ENCODE data around the gene PHF21B. TPM values are rescaled to one million over a fixed set of nuclear protein-coding genes. Genes with fewer than 3 reads are reported as not detected.

The PHF21B gene
- total and polyA plus RNA-seq, 2 donors: 0.52 to 0.82 TPM

DNA sequence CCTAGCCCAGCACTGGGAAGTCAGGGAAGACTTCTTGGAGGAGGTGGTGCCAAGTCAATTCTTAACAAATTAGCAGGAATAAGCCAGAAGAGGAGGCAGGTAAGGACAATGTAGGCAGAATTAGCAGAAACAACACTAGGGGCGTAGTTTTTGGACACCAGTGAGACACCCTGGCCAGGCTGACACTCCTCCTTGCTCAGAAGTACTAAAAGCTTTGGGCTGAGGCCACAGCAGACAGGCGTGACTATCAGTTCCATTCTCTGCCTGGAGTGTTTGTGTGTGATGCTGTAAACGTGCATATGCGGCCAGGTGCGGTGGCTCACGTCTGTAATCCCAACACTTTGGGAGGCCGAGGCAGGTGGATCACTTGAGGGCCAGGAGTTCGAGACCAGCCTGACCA lies 36.0 kb downstream of the PHF21B start:
- H3K36me3 ChIP-seq (ENCODE audit: control insufficient read depth in 2 of 2, insufficient read depth in 2 of 2, low read length in 1 of 2): no peaks in the 10 kb centered on the region
- H3K4me3 ChIP-seq (ENCODE audit: low read length in 2 of 2): no peak overlapping the region
- no peaks in the 10 kb centered on the region for H3K27me3 ChIP-seq (ENCODE audit: control insufficient read depth in 2 of 2, insufficient read depth in 1 of 2, low read length in 1 of 2)
- peaks cover 0 to 4% of the 10 kb centered on the region in 2 donors for H3K4me1 ChIP-seq (ENCODE audit: control insufficient read depth in 2 of 2, insufficient read depth in 2 of 2, low read length in 2 of 2)
- no peak for DNase-seq (ENCODE audit: low read depth in 6 of 9, low spot score in 9 of 9)
- H3K27ac ChIP-seq (ENCODE audit: low read depth in 1 of 2, low read length in 1 of 2): no peak overlapping the region
- H3K9me3 ChIP-seq (ENCODE audit: control insufficient read depth in 2 of 2, insufficient read depth in 1 of 2, low read length in 1 of 2): no peaks in the 10 kb centered on the region
- 91% methylated on average over 8 of the region's 8 CpGs for WGBS

DNA sequence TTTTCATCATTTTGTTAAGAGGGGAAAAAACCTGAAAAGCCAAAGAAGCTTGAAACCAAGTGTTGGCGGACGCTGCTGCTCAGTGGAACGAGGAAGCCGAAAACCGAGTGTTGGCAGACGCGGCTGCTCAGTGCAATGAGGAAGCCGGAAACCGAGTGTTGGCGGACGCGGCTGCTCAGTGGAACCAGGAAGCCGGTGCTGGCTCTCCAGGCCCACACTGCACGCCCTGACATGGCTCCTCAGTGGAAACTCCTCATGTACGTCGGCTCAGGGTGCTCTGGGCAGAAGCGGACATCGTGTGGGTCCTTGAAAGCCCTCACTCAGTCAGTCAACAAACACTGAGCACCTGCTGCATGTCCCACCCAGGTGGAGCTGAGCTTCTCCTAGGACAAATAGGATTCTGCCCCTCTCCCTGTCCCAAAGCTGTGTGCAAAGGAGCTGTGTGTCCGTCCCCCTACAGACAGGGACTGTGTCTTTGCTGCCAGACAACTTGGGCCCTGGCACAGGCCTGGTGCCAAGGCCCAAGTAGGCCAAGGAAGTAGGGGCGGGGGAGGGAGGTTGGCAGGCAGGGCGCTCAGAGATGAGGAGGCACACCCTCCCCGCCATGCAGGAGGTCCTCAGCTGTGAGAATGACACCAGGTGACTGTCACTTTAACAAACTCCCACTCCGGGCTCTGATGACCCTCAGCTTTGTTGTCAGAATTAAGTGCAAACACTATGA lies 37.3 kb downstream of the PHF21B start:
- peak overlapping the region in 1 of 2 donors; percentile 24 for H3K27ac ChIP-seq (ENCODE audit: low read depth in 1 of 2, low read length in 1 of 2)
- no peak overlapping the region for H3K4me3 ChIP-seq (ENCODE audit: low read length in 2 of 2)
- H3K4me1 ChIP-seq (ENCODE audit: control insufficient read depth in 2 of 2, insufficient read depth in 2 of 2, low read length in 2 of 2): peaks cover 0 to 4% of the 10 kb centered on the region in 2 donors
- 80% methylated on average over 23 of the region's 23 CpGs for WGBS
- H3K36me3 ChIP-seq (ENCODE audit: control insufficient read depth in 2 of 2, insufficient read depth in 2 of 2, low read length in 1 of 2): no peaks in the 10 kb centered on the region
- DNase-seq (ENCODE audit: low read depth in 6 of 9, low spot score in 9 of 9): peak in 2 of 9 donors; percentile 4
- H3K27me3 ChIP-seq (ENCODE audit: control insufficient read depth in 2 of 2, insufficient read depth in 1 of 2, low read length in 1 of 2): no peaks in the 10 kb centered on the region
- no peaks in the 10 kb centered on the region for H3K9me3 ChIP-seq (ENCODE audit: control insufficient read depth in 2 of 2, insufficient read depth in 1 of 2, low read length in 1 of 2)

DNA sequence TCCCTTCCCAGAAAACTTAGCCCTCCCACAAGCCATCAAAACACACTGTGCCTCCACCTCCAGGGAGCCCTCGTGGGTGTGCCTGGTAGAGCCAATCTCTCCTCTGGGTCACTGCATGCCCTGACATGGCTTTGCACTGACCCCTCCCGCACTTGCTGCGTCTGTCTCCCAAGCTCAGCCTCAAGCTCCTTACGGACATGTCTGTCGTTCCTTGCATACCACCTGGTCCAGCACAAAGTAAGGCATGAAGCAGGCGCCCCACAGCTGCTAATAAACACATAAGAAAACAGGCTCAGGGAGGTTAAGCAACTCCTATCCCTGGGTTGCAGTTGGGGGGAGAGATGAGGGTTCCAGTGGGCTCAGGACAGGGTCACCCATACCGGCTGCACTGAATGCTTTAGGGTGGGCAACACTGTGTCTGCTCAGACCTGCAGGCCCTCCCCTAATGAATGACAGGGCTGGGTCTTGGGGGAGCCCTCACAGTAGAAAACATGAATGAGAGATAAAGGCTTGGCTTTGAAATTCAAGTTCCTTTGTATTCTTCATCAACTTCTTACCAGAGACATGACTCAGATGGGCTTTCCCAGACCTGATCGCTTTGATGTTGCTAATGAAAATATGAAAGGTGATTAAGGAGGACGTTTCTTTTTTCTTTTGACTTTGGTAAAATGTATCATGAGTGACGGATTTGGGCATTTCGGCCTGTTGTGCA lies 38.0 kb downstream of the PHF21B start:
- Histone ChIP-seq H3K4me3 (ENCODE audit: low read length in 2 of 2) (no peak overlapping the region), H3K9me3 (ENCODE audit: control insufficient read depth in 2 of 2, insufficient read depth in 1 of 2, low read length in 1 of 2) (no peaks in the 10 kb centered on the region), H3K4me1 (ENCODE audit: control insufficient read depth in 2 of 2, insufficient read depth in 2 of 2, low read length in 2 of 2) (peaks cover 0 to 4% of the 10 kb centered on the region in 2 donors), H3K36me3 (ENCODE audit: control insufficient read depth in 2 of 2, insufficient read depth in 2 of 2, low read length in 1 of 2) (no peaks in the 10 kb centered on the region), H3K27ac (ENCODE audit: low read depth in 1 of 2, low read length in 1 of 2) (no peak overlapping the region), H3K27me3 (ENCODE audit: control insufficient read depth in 2 of 2, insufficient read depth in 1 of 2, low read length in 1 of 2) (no peaks in the 10 kb centered on the region)
- peak in 1 of 9 donors; percentile 4 for DNase-seq (ENCODE audit: low read depth in 6 of 9, low spot score in 9 of 9)
- 84% methylated on average over 11 of the region's 11 CpGs for WGBS

DNA sequence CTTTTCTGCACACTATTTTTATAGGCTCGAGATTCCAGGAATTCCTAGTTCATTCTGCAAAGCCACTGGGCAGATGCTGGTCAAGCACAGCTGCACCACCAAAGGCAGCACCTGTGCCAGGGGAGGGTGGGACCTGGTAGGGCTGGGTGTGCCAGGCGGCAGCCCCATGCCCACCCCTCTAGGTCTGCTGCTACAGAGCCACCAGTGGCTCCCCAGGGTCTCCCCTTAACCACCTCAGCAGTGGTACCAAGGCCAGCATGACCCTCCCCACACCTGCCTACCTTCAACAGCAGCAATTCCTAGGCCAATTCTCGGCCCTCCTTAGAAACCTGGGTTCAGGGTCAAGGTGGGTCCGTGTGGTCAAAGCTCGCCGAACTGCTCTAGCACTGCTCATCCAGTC lies 39.5 kb downstream of the PHF21B start:
- no peaks in the 10 kb centered on the region for H3K9me3 ChIP-seq (ENCODE audit: control insufficient read depth in 2 of 2, insufficient read depth in 1 of 2, low read length in 1 of 2)
- no peak for DNase-seq (ENCODE audit: low read depth in 6 of 9, low spot score in 9 of 9)
- H3K27ac ChIP-seq (ENCODE audit: low read depth in 1 of 2, low read length in 1 of 2): no peak overlapping the region
- WGBS: 87% methylated on average over 6 of the region's 6 CpGs
- no peaks in the 10 kb centered on the region for H3K36me3 ChIP-seq (ENCODE audit: control insufficient read depth in 2 of 2, insufficient read depth in 2 of 2, low read length in 1 of 2)
- H3K4me1 ChIP-seq (ENCODE audit: control insufficient read depth in 2 of 2, insufficient read depth in 2 of 2, low read length in 2 of 2): peaks cover 0 to 4% of the 10 kb centered on the region in 2 donors
- no peaks in the 10 kb centered on the region for H3K27me3 ChIP-seq (ENCODE audit: control insufficient read depth in 2 of 2, insufficient read depth in 1 of 2, low read length in 1 of 2)
- H3K4me3 ChIP-seq (ENCODE audit: low read length in 2 of 2): no peak overlapping the region

DNA sequence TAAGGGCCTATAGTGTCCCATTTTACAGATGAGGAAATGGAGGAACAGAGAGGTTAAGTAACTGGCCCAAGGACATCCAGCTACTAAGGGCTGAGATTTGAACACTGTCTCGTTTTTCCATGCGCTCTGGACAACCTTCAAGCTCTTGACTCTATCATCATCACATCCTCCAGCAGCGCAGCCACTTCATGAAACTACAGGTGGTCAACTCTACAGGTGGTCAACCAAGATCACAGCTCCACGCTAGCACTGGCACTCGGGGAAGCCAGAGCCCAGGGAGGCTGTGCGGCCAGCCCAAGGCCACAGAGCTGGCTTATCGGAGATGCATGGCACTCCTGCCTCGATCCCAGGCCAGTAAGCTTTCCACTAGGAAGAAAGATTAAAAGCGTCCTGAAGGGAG lies 40.0 kb downstream of the PHF21B start:
- H3K4me3 ChIP-seq (ENCODE audit: low read length in 2 of 2): no peak overlapping the region
- peaks cover 0 to 4% of the 10 kb centered on the region in 2 donors for H3K4me1 ChIP-seq (ENCODE audit: control insufficient read depth in 2 of 2, insufficient read depth in 2 of 2, low read length in 2 of 2)
- 95% methylated on average over 9 of the region's 9 CpGs for WGBS
- DNase-seq (ENCODE audit: low read depth in 6 of 9, low spot score in 9 of 9): no peak
- no peaks in the 10 kb centered on the region for H3K27me3 ChIP-seq (ENCODE audit: control insufficient read depth in 2 of 2, insufficient read depth in 1 of 2, low read length in 1 of 2)
- no peaks in the 10 kb centered on the region for H3K9me3 ChIP-seq (ENCODE audit: control insufficient read depth in 2 of 2, insufficient read depth in 1 of 2, low read length in 1 of 2)
- H3K27ac ChIP-seq (ENCODE audit: low read depth in 1 of 2, low read length in 1 of 2): no peak overlapping the region
- no peaks in the 10 kb centered on the region for H3K36me3 ChIP-seq (ENCODE audit: control insufficient read depth in 2 of 2, insufficient read depth in 2 of 2, low read length in 1 of 2)

DNA sequence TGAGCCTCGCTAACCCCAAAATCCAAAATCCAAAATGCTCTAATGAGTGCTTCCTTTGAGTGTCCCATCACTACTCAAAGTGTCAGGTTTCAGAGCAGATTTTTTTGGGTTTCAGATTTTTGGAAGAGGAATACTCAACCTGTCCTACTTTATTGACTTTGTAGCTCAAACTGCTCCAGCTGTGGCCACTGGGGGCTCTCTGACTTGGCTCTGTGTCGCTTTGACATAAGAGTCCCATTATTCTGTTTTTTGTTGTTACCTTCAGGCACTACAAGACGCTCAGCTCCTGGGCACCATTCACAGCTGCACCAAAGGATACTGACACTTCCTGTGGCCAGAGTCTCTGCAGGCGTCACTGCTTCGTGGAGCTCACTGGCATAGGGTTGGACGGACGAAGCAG lies 41.1 kb downstream of the PHF21B start:
- Histone ChIP-seq H3K36me3 (ENCODE audit: control insufficient read depth in 2 of 2, insufficient read depth in 2 of 2, low read length in 1 of 2) (no peaks in the 10 kb centered on the region), H3K4me1 (ENCODE audit: control insufficient read depth in 2 of 2, insufficient read depth in 2 of 2, low read length in 2 of 2) (peaks cover 0 to 4% of the 10 kb centered on the region in 2 donors), H3K27me3 (ENCODE audit: control insufficient read depth in 2 of 2, insufficient read depth in 1 of 2, low read length in 1 of 2) (no peaks in the 10 kb centered on the region), H3K9me3 (ENCODE audit: control insufficient read depth in 2 of 2, insufficient read depth in 1 of 2, low read length in 1 of 2) (no peaks in the 10 kb centered on the region), H3K4me3 (ENCODE audit: low read length in 2 of 2) (no peak overlapping the region), H3K27ac (ENCODE audit: low read depth in 1 of 2, low read length in 1 of 2) (no peak overlapping the region)
- no peak for DNase-seq (ENCODE audit: low read depth in 6 of 9, low spot score in 9 of 9)
- 85% methylated on average over 7 of the region's 7 CpGs for WGBS

DNA sequence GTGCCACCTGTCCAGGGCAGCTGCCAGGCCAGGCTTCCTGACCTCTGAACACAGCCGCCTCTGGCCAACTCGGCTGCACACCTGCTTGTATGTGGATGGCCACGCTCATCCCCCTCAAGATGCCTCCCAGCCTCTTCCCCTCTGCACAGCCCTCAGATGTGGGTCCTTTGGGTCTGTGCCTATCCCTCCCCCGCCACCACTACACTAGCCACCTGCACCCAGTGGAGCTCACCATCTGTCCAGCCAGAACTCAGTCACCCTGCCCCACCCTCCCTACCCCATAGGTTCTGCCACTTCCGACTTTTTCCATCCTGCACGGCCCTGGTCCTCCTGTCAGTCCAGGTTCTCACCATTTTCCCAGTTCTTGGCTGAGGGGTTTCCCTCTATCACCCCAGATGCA lies 44.6 kb downstream of the PHF21B start:
- Histone ChIP-seq H3K27me3 (ENCODE audit: control insufficient read depth in 2 of 2, insufficient read depth in 1 of 2, low read length in 1 of 2) (no peaks in the 10 kb centered on the region), H3K4me3 (ENCODE audit: low read length in 2 of 2) (no peak overlapping the region), H3K36me3 (ENCODE audit: control insufficient read depth in 2 of 2, insufficient read depth in 2 of 2, low read length in 1 of 2) (no peaks in the 10 kb centered on the region), H3K27ac (ENCODE audit: low read depth in 1 of 2, low read length in 1 of 2) (no peak overlapping the region), H3K9me3 (ENCODE audit: control insufficient read depth in 2 of 2, insufficient read depth in 1 of 2, low read length in 1 of 2) (no peaks in the 10 kb centered on the region), H3K4me1 (ENCODE audit: control insufficient read depth in 2 of 2, insufficient read depth in 2 of 2, low read length in 2 of 2) (no peaks in the 10 kb centered on the region)
- no peak for DNase-seq (ENCODE audit: low read depth in 6 of 9, low spot score in 9 of 9)
- 88% methylated on average over 6 of the region's 6 CpGs for WGBS

DNA sequence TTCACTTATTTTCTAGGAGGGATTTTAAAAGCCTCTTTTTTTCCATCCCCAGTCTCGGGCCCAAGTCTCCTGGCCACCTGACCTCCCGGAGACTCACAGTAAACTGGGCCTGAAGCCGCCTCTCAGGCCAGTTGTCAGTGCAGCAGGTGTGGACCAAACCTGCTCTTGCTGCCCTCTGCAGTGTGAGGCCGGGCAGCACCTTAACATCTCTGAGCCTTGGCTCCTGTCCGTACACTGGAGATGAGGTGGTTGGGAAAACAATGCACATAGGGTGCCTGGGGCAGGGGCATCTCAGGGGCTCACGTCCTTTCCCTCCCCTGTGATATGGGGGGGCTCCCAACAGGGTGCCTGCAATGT lies 45.1 kb downstream of the PHF21B start:
- Histone ChIP-seq H3K4me1 (ENCODE audit: control insufficient read depth in 2 of 2, insufficient read depth in 2 of 2, low read length in 2 of 2) (no peaks in the 10 kb centered on the region), H3K27me3 (ENCODE audit: control insufficient read depth in 2 of 2, insufficient read depth in 1 of 2, low read length in 1 of 2) (no peaks in the 10 kb centered on the region), H3K27ac (ENCODE audit: low read depth in 1 of 2, low read length in 1 of 2) (no peak overlapping the region), H3K36me3 (ENCODE audit: control insufficient read depth in 2 of 2, insufficient read depth in 2 of 2, low read length in 1 of 2) (no peaks in the 10 kb centered on the region), H3K4me3 (ENCODE audit: low read length in 2 of 2) (no peak overlapping the region), H3K9me3 (ENCODE audit: control insufficient read depth in 2 of 2, insufficient read depth in 1 of 2, low read length in 1 of 2) (no peaks in the 10 kb centered on the region)
- WGBS: 91% methylated on average over 6 of the region's 6 CpGs
- DNase-seq (ENCODE audit: low read depth in 6 of 9, low spot score in 9 of 9): no peak

DNA sequence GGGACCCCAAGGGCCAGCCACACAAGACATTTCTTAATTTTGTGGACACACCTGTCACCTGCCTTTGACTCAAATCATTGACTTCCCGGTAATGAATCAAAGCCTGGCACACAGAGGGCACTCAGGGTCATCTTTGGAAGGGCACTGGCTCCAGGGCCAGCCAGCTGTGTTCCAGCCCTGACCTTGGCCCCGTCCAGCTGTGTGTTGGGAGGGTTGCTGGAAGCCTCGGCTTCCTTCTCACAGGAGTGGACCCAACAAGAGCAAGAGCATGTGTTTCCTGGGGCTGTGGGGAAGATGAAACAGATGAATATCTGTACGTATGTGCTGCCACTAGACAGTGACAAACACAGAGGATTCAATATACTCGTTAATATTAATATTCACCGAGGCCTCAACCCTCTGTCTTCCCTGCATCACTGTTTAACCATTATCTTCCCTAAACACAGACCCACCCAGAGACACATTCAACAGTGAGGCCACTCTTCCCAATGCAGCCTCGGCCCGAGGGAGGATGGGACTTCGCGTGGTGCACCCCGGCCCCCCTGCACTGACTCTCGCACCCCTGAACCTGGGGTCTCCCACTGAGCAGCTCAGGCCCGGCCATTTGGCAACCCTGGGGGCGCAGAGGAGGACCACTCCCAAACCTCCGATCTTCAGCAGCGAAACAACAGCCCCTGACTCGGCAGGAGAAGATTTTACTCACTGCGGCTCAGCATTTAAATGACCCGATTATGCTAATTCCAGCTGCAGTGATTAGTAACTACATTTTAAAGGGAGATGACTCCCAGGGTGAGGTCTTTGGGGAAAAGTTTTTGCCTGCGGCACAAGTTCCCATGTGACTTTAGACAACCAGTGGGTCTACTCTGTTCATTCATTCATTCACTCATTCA lies 45.7 kb downstream of the PHF21B start:
- 78% methylated on average over 20 of the region's 20 CpGs for WGBS
- DNase-seq (ENCODE audit: low read depth in 6 of 9, low spot score in 9 of 9): no peak
- Histone ChIP-seq H3K4me3 (ENCODE audit: low read length in 2 of 2) (no peak overlapping the region), H3K4me1 (ENCODE audit: control insufficient read depth in 2 of 2, insufficient read depth in 2 of 2, low read length in 2 of 2) (no peaks in the 10 kb centered on the region), H3K27me3 (ENCODE audit: control insufficient read depth in 2 of 2, insufficient read depth in 1 of 2, low read length in 1 of 2) (no peaks in the 10 kb centered on the region), H3K36me3 (ENCODE audit: control insufficient read depth in 2 of 2, insufficient read depth in 2 of 2, low read length in 1 of 2) (no peaks in the 10 kb centered on the region), H3K9me3 (ENCODE audit: control insufficient read depth in 2 of 2, insufficient read depth in 1 of 2, low read length in 1 of 2) (no peaks in the 10 kb centered on the region), H3K27ac (ENCODE audit: low read depth in 1 of 2, low read length in 1 of 2) (no peak overlapping the region)

All from thymus (tissue), 11 donors.